ENCODE data around the gene CA7.
"Not testable (repeated sequence)": the region's sequence is repeated elsewhere in the genome, so short reads cannot be mapped to it uniquely, and the experiment has no call there.

Gene CA7

GRCh38 chr16:66856801-66857200 is 12.6 kb downstream of the CA7 start:
- Histone ChIP-seq H3K9me3 (ENCODE audit: control insufficient read depth, insufficient read depth, low read length) (no peaks in the 10 kb centered on the region), H3K9ac (ENCODE audit: low read depth, low read length) (no peak overlapping the region), H3K36me3 (ENCODE audit: control insufficient read depth, insufficient read depth, low read length) (no peaks in the 10 kb centered on the region), H3K27ac (ENCODE audit: low read depth, low read length) (no peak overlapping the region), H3K4me1 (ENCODE audit: control insufficient read depth, insufficient read depth, low read length) (no peaks in the 10 kb centered on the region), H3K4me3 (ENCODE audit: low read depth, low read length) (no peak overlapping the region), H3K27me3 (ENCODE audit: control insufficient read depth, insufficient read depth, low read length) (no peaks in the 10 kb centered on the region)

DNA sequence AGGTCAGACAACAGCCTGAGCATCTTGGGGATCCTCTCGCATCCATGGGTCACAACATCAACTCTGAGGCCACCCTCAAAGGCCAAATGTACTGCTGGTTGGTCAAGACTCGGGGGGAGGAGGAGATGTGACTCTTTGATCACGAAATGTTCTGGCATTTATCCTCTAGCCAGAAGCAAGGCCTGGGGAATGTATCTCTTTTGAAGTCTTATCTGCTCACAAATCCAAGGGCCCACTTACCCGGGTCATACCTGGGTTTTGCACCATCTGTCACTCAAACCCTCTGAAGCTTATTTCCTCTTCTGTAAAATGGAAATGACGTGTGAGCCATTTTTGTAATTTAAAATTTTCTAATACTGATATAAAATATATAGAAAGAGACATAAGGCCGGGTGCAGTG is 13.2 kb downstream of the CA7 start:
- Histone ChIP-seq H3K27me3 (ENCODE audit: control insufficient read depth, insufficient read depth, low read length) (no peaks in the 10 kb centered on the region), H3K4me1 (ENCODE audit: control insufficient read depth, insufficient read depth, low read length) (no peaks in the 10 kb centered on the region), H3K36me3 (ENCODE audit: control insufficient read depth, insufficient read depth, low read length) (no peaks in the 10 kb centered on the region), H3K9me3 (ENCODE audit: control insufficient read depth, insufficient read depth, low read length) (no peaks in the 10 kb centered on the region), H3K27ac (ENCODE audit: low read depth, low read length) (no peak overlapping the region), H3K4me3 (ENCODE audit: low read depth, low read length) (no peak overlapping the region), H3K9ac (ENCODE audit: low read depth, low read length) (no peak overlapping the region)

GRCh38 chr16:66858740-66859396 is 14.7 kb downstream of the CA7 start:
- H3K27me3 ChIP-seq (ENCODE audit: control insufficient read depth, insufficient read depth, low read length) = no peaks in the 10 kb centered on the region
- no peaks in the 10 kb centered on the region for H3K4me1 ChIP-seq (ENCODE audit: control insufficient read depth, insufficient read depth, low read length)
- no peak overlapping the region for H3K9ac ChIP-seq (ENCODE audit: low read depth, low read length)
- H3K27ac ChIP-seq (ENCODE audit: low read depth, low read length) = no peak overlapping the region
- H3K36me3 ChIP-seq (ENCODE audit: control insufficient read depth, insufficient read depth, low read length) = no peaks in the 10 kb centered on the region
- H3K9me3 ChIP-seq (ENCODE audit: control insufficient read depth, insufficient read depth, low read length) = no peaks in the 10 kb centered on the region
- H3K4me3 ChIP-seq (ENCODE audit: low read depth, low read length) = no peak overlapping the region

DNA sequence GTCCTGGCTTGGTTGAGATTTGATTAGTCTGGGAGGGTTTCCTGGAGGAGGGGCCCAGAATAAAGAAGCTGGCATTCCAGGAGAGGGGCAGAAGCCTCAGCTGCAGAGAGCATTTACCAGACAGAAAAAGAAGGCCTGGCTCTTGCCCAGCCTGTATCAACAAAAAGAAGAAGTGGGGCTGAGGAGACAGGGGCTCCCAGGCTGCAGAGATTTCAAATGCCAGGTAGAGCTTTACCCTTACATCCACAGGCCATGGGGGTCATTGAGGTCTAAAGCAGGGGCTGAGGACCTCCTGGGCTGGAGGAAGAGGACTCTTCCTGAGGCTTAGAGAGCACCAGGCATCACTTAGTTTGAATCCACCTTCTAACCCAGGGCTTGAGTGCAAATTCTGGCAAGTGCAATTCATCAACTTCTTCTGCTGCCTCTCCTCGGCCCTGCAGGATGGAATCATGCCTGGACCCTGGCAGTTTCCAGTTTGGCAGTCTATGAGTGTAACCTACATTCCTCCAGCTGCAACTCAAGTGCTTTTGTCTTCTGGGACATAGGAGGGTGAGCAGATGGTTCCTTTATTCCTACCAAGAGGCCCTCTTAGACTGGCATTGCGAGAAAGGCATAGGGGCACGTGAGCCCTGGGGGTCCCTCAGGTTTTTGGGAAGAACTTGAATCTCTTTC is 15.3 kb downstream of the CA7 start:
- no peaks in the 10 kb centered on the region for H3K27me3 ChIP-seq (ENCODE audit: control insufficient read depth, insufficient read depth, low read length)
- no peak overlapping the region for H3K9ac ChIP-seq (ENCODE audit: low read depth, low read length)
- no peaks in the 10 kb centered on the region for H3K9me3 ChIP-seq (ENCODE audit: control insufficient read depth, insufficient read depth, low read length)
- no peak overlapping the region for H3K27ac ChIP-seq (ENCODE audit: low read depth, low read length)
- H3K36me3 ChIP-seq (ENCODE audit: control insufficient read depth, insufficient read depth, low read length) = no peaks in the 10 kb centered on the region
- no peak overlapping the region for H3K4me3 ChIP-seq (ENCODE audit: low read depth, low read length)
- no peaks in the 10 kb centered on the region for H3K4me1 ChIP-seq (ENCODE audit: control insufficient read depth, insufficient read depth, low read length)

DNA sequence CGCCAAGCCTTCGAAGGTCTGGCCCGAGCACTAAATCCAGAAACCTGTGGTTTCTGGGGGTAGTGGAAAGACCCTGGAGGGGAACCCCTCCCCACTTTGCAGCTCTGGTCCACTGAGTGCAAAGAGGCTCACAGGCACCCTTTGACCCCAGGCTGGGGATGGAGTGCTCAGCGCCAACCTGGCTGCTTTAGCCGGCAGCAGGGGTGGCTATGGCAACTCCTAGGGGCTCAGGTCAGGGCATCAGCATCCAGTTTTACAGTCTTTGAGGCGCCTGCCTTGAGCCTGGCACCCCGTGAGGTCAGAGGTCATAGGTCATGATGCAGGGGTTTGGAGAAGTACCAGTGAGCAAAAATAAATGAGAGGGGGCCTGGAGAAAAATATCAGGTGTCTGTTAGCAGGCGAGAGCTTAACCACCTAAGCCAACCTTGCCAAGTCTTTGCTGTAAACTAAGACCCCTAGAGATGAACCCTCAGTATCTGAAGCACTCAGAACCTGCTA is 17.9 kb downstream of the CA7 start:
- H3K4me1 ChIP-seq (ENCODE audit: control insufficient read depth, insufficient read depth, low read length) = no peaks in the 10 kb centered on the region
- no peak overlapping the region for H3K27ac ChIP-seq (ENCODE audit: low read depth, low read length)
- no peak overlapping the region for H3K9ac ChIP-seq (ENCODE audit: low read depth, low read length)
- no peak overlapping the region for H3K4me3 ChIP-seq (ENCODE audit: low read depth, low read length)
- H3K27me3 ChIP-seq (ENCODE audit: control insufficient read depth, insufficient read depth, low read length) = no peaks in the 10 kb centered on the region
- no peaks in the 10 kb centered on the region for H3K9me3 ChIP-seq (ENCODE audit: control insufficient read depth, insufficient read depth, low read length)
- H3K36me3 ChIP-seq (ENCODE audit: control insufficient read depth, insufficient read depth, low read length) = no peaks in the 10 kb centered on the region

- Histone ChIP-seq H3K9me3 (ENCODE audit: control insufficient read depth, insufficient read depth, low read length) (no peaks in the 10 kb centered on the region), H3K4me3 (ENCODE audit: low read depth, low read length) (no peak overlapping the region), H3K9ac (ENCODE audit: low read depth, low read length) (no peak overlapping the region), H3K27me3 (ENCODE audit: control insufficient read depth, insufficient read depth, low read length) (no peaks in the 10 kb centered on the region), H3K27ac (ENCODE audit: low read depth, low read length) (no peak overlapping the region), H3K36me3 (ENCODE audit: control insufficient read depth, insufficient read depth, low read length) (no peaks in the 10 kb centered on the region), H3K4me1 (ENCODE audit: control insufficient read depth, insufficient read depth, low read length) (no peaks in the 10 kb centered on the region)
Observed at GRCh38 chr16:66863707-66864106, 19.5 kb downstream of the CA7 start.

DNA sequence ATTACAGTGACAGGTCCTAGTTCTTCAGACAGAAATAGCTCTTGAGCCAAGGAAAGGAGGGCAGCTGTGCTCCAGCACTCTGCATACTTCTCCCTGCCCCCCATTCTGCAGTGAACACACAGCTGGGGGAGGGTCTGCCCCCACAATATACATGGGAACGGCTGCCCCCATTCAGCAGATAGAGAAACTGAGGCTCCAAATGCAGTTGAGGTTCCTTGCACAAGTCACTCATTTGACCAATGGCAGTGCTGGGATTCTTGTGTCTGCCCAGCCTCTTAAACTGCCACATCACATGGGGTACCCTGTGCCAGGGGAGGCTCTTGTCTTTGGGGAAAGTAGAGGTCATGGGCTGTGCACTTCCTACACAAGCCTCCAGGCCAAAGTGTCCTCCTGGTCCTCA is 25.2 kb downstream of the CA7 start:
- Histone ChIP-seq H3K4me1 (ENCODE audit: control insufficient read depth, insufficient read depth, low read length) (0 out of 2 replicates have a peak, but pooled peaks cover 4% of the 10 kb centered on the region), H3K27ac (ENCODE audit: low read depth, low read length) (no peak overlapping the region), H3K9me3 (ENCODE audit: control insufficient read depth, insufficient read depth, low read length) (no peaks in the 10 kb centered on the region), H3K9ac (ENCODE audit: low read depth, low read length) (no peak overlapping the region), H3K4me3 (ENCODE audit: low read depth, low read length) (no peak overlapping the region), H3K27me3 (ENCODE audit: control insufficient read depth, insufficient read depth, low read length) (no peaks in the 10 kb centered on the region), H3K36me3 (ENCODE audit: control insufficient read depth, insufficient read depth, low read length) (no peaks in the 10 kb centered on the region)

GRCh38 chr16:66871363-66871762 is 27.1 kb downstream of the CA7 start:
- H3K27me3 ChIP-seq (ENCODE audit: control insufficient read depth, insufficient read depth, low read length); H3K4me3 ChIP-seq (ENCODE audit: low read depth, low read length); H3K27ac ChIP-seq (ENCODE audit: low read depth, low read length); H3K9ac ChIP-seq (ENCODE audit: low read depth, low read length); H3K36me3 ChIP-seq (ENCODE audit: control insufficient read depth, insufficient read depth, low read length); H3K4me1 ChIP-seq (ENCODE audit: control insufficient read depth, insufficient read depth, low read length); H3K9me3 ChIP-seq (ENCODE audit: control insufficient read depth, insufficient read depth, low read length): not testable (repeated sequence)

GRCh38 chr16:66871840-66872239 is 27.6 kb downstream of the CA7 start:
- H3K4me1 ChIP-seq (ENCODE audit: control insufficient read depth, insufficient read depth, low read length) = 0 out of 2 replicates have a peak, but pooled peaks cover 4% of the 10 kb centered on the region
- H3K4me3 ChIP-seq (ENCODE audit: low read depth, low read length) = no peak overlapping the region
- H3K27ac ChIP-seq (ENCODE audit: low read depth, low read length) = no peak overlapping the region
- H3K27me3 ChIP-seq (ENCODE audit: control insufficient read depth, insufficient read depth, low read length) = no peaks in the 10 kb centered on the region
- H3K9me3 ChIP-seq (ENCODE audit: control insufficient read depth, insufficient read depth, low read length) = no peaks in the 10 kb centered on the region
- H3K9ac ChIP-seq (ENCODE audit: low read depth, low read length) = no peak overlapping the region
- no peaks in the 10 kb centered on the region for H3K36me3 ChIP-seq (ENCODE audit: control insufficient read depth, insufficient read depth, low read length)

DNA sequence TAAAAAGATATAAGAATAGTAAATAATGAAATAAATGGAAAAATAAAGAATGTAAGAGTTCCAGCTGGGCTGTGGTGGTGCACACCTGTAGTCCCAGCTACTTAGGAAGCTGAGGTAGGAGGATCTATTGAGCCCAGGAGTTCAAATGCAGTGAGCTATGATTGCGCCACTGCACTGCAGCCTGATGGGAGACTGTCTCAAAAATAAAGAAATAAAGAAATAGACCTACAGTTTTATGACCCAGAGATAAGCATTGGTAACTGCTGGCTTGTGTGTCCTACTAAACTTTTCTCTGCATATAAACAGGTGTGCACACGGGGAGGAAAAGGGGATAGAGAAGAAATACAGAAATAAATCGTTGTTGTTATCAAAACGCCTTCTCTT is 28.3 kb downstream of the CA7 start:
- Histone ChIP-seq H3K27ac (ENCODE audit: low read depth, low read length) (no peak overlapping the region), H3K4me1 (ENCODE audit: control insufficient read depth, insufficient read depth, low read length) (0 out of 2 replicates have a peak, but pooled peaks cover 4% of the 10 kb centered on the region), H3K9ac (ENCODE audit: low read depth, low read length) (no peak overlapping the region), H3K9me3 (ENCODE audit: control insufficient read depth, insufficient read depth, low read length) (no peaks in the 10 kb centered on the region), H3K36me3 (ENCODE audit: control insufficient read depth, insufficient read depth, low read length) (no peaks in the 10 kb centered on the region), H3K4me3 (ENCODE audit: low read depth, low read length) (peak overlapping the region; percentile 57), H3K27me3 (ENCODE audit: control insufficient read depth, insufficient read depth, low read length) (no peaks in the 10 kb centered on the region)

DNA sequence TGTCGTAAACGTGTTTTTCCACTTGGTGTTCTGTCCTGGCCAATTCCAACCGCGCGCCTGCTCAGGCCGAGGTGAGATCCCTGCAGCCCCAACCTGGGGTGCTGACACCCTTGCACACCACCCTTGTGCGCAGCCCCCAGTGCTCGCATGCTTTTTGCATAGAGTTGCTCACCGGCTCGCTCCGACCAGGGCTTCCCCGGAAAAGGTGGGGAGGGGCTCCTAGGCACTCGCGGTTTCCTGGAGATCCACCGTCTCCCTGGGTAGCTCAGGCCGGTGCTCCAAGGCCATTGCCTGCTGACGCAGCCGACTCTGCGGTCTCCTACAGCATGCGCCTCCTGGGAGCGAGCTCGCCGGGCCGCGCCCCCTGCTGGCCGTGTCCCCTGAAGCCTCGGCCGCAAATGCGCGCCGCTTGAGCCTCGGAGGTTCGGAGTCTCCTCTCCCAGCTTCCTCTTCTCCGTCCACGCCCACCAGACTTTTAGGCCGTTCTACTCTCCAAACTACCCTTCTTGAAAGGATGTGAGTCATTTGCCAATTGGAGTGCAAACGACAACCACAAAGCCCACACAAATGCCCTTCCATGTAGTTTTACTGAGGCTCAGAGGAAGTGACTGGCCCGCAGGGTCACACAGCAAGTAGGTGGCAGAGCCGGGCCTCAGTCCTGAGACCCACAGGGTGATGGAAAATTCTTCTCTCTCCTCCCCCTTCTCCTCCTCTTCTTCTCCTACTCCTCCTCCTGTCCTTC is 28.9 kb downstream of the CA7 start:
- H3K27me3 ChIP-seq (ENCODE audit: control insufficient read depth, insufficient read depth, low read length) = no peaks in the 10 kb centered on the region
- no peaks in the 10 kb centered on the region for H3K9me3 ChIP-seq (ENCODE audit: control insufficient read depth, insufficient read depth, low read length)
- peak overlapping the region; percentile 21; the same call in 1 of the 2 replicates for H3K9ac ChIP-seq (ENCODE audit: low read depth, low read length)
- 0 out of 2 replicates have a peak, but pooled peaks cover 4% of the 10 kb centered on the region for H3K4me1 ChIP-seq (ENCODE audit: control insufficient read depth, insufficient read depth, low read length)
- peak overlapping the region; percentile 65 for H3K27ac ChIP-seq (ENCODE audit: low read depth, low read length)
- peak overlapping the region; percentile 57 for H3K4me3 ChIP-seq (ENCODE audit: low read depth, low read length)
- no peaks in the 10 kb centered on the region for H3K36me3 ChIP-seq (ENCODE audit: control insufficient read depth, insufficient read depth, low read length)
